HG03159 (cell line): Measurements from ENCODE around the gene ATP8A2.
"Not testable (repeated sequence)": the region's sequence is repeated elsewhere in the genome, so short reads cannot be mapped to it uniquely, and the experiment has no call there.

Source experiments
- ATAC-seq: cut with Tn5 transposase; IDR thresholded peaks from one replicate; pipeline ENCODE4 v1.9.1; 2021; ENCODE audit warnings: mild to moderate bottlenecking, moderate library complexity; ENCODE audit not compliant: unreplicated experiment

The ATP8A2 gene

DNA sequence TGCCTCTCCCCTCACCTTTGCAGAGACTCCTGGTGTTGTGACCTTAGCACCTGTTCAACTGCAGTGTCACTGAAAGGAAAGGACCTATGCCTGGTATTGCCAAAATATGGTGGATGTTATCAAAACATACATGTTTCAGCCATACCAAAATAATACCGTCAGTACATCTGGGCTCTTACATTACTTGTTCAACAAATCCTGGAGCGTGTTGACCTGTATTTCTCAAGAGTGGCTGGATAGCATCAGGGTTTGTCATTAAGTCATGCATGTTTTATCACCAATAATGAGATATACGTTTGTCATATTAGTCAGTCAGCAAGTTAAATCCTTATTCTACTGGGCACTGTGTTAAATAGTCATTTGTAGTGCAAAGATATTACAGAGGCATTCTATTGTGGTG is 389.3 kb downstream of the ATP8A2 start:
- ATAC-seq = no peak

DNA sequence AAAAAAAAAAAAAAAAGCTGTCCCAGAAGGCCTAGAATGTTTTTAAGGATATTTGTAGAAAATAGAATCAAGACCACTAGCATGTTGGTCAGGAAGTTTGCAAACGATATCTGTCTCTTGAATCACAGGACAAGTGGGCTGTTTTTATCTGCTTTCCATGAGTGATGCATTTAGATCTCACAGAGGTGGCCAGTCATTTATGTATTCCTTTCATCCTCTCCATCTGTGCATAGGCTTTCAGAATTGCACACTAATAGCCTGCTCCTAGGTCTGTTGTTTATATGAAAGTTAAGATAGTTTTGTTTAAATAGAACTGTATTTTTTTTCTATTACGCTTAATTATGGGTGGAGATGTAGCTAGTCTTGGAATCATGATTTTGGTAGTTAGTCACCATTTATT is 390.5 kb downstream of the ATP8A2 start:
- ATAC-seq = no peak

DNA sequence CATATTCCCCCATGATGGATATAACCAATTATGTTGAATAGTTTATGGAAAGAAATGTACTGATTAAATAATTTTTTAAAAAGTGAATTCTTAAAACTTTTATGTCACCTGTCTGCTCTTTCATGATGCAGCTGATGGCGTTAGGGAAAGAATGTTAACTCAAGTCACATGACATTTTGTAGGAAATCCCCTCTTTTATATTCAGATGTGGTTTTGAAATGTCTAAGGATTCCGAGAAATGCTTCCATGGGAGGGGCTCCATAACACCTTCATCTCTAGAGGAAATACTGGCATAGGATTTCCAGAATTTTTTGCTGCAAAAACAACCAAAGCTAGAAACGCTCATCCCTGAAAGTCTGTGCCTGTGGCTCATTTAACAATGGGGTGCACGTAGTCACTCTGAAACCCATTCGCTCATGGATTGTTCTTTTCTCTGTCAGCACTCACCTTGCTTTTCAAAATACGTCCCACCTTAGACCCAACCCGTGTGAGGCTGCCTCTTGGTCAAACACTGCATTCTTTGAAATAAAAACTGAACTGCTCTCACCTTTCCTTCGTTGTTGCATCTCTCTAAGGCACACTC is 391.1 kb downstream of the ATP8A2 start:
- ATAC-seq = no peak

DNA sequence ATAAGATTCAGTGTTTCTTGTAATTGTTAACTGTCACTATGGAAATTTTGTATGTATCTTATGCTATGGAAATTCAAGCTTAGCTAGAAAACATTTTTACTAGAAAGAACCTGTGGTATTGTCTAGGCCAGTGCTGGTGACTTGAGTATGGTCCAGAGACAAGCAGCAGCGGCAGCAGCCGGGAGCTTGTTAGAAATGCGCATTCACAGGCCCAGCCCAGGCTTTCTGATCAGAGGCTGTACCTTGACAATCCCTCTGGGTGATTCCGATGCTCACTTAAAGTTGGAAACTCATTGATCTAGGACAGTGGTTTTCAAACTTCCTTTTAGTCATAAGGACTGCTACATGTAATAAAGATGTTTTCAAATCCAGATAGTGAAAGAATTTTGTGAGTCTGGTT is 392.6 kb downstream of the ATP8A2 start:
- no peak for ATAC-seq

DNA sequence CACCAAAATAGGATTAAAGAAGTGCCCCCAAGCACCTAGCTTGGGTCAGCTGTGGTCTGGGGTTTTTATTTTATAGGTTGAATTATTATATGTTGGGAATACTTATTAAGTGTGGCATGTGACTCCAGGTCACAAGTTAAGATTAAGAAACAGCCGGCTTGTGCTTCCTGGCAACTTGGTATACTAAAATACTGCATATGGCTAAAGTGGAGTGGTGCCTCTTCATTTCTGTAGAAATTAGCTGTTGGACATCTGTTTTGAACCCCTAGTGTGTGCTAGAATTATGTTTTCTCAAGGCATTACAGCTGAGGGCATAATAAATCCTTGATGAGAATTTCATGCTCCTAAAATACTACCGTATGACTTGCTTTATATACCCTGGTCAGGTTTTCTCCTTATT is 393.5 kb downstream of the ATP8A2 start:
- ATAC-seq = no peak

DNA sequence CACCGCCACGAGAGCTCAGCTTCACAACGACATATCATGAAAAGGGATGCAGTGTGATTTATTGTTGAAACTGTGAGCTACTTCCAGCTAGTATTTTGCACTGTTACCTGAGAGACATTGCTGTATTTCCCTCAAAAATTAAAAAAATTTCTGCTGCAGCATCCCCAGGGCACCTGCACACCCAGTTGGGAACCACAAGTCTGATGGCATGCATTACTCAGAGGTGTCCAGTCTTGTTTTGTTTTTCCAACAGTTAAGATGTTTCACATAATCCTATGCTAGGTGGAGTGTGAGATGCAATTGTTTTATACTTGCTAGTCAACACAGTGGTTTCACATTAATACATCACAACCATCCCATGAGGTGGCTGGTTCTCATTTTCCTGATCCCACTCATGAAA is 394.8 kb downstream of the ATP8A2 start:
- no peak for ATAC-seq

DNA sequence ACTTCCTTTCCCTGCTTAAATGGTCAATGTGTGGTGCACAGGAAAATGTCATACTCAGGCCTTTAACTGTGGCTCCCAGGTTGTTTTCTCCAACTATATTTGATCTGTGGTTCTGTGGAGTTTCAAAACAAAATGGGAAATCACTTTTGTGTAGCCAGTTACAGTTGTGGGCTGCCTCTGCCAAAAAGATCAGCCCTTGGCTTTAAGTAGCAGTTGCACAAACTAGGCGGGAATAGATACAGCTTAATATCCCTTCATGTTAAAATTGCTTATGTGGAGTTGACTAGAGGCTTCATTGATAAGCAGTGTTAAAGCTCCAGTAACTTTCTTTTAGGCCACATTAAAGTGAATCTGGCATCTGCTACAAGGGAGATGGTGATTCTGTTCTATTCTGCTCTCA is 395.2 kb downstream of the ATP8A2 start:
- no peak for ATAC-seq

DNA sequence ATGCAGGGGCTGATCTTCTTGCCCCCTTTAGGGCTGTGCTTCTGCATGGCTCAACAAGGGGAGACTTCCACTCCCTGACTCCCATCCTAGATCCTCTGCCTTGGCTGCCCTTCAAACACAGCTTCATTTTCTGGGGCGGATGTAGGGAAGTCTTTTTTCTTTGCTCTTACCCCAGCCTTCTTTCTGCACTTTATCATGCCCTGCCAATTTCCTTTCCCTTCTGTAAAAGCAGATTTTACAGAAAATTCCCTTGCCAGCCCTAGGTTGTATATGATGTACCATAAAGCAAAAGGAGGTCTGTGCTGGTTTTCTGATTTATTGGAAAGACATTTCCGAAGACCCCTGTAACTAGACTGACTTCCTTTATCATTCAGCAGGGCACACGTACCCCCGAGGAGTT is 396.6 kb downstream of the ATP8A2 start:
- no peak for ATAC-seq

DNA sequence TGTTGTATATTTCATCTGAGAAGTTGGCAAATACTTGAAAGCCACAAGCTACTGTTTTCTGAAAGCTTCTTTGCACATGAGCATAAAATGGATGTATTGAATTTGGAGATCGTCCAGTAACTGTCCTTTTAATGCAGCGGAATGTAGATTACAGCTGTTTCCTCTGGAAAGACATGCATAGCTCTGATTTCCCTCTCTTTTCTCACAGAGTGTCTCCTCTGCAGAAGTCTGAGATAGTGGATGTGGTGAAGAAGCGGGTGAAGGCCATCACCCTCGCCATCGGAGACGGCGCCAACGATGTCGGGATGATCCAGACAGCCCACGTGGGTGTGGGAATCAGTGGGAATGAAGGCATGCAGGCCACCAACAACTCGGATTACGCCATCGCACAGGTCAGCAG is 397.1 kb downstream of the ATP8A2 start:
- ATAC-seq = no peak

DNA sequence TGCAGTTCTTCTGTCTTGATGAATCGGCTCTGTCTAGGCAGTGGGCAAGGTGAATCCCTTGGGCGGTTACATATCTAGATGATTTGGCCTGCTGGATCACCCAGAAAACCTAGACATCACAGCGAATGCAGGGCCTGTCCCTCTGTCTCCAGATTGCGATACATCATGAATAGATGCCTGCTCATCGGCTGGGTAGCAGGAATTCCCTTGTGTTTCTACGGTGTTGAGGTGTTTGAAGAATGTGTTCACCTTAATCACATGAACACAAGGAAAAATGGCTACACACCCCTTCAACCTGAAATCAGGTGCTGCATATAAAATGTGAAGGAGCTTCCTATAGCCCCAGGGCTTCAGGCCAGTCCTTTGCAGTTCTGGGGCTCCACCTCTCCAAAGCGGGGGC is 398.8 kb downstream of the ATP8A2 start:
- no peak for ATAC-seq

DNA sequence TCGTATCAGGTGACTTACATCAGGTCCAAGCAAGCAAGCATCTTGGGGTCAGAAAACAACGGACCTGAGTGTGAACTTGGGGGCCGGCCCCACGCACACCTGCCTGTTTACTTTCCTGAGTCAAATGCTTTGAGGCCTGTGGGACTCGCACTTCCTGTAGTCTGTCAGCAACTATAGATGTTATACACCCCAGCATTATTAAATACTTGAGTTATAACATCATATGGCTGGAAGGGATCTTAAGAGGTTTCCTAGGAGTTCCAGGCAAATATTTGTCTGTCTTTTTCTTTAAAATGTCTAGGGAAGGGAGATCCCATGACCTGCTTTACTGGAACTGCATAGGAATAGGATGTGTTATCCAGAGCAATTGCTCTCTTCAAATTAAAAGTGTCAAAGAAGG is 399.4 kb downstream of the ATP8A2 start:
- no peak for ATAC-seq

DNA sequence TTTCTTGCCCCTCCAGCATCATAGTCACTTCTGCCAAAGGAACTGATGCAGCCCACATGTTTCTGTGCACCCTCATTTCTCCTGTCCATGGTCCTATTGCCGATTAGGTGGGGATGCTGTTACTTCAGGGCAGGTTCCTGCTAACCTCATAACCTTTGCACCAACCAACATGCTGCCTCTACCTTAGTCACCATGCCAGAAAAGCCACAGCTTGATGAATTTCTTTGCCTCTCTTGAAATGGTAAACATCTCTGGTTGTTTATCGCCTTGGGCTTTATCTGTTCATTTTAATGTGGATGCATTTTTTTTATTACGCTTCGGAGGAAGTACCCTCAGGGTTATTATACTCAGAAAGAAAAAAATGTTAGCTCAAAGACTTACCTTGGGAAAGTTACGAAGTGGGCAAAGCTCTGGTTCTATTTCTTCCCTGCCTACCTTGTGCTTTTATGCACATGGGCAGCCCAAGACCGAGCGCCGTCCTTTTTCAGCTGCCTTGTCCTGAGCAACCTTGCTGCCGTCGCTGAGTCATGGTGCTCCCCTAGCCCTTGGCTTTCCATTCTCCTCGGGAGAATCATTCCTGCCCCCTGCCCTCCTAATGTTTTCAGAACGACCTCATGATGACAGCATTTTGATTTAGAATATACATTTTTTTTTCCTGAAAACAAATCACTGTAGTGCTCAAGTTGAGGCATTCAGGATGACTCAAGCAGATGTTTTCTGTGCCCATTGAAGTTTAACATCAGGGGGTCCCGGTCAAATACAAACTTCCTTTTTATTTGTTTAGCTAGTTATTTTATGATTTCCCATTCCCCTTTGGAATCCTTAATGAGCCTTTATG is 400.1 kb downstream of the ATP8A2 start:
- no peak for ATAC-seq

DNA sequence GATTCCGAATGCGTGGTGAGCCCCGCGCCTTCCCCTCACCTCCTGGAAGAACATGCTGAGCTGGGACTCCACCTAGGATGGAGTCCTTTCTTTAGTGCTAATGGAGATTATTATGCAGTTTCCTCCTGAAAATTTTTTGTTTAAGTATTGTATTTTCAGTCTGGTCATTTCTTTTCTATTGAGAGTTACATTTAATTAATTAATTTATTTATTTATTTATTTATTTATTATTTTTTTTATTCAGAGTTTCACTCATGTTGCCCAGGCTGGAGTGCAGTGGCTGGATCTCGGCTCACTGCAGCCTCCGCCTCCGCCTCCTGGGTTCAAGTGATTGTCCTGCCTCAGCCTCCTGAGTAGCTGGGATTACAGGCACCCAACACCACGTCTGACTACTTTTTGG is 400.8 kb downstream of the ATP8A2 start:
- ATAC-seq = not testable (repeated sequence)

DNA sequence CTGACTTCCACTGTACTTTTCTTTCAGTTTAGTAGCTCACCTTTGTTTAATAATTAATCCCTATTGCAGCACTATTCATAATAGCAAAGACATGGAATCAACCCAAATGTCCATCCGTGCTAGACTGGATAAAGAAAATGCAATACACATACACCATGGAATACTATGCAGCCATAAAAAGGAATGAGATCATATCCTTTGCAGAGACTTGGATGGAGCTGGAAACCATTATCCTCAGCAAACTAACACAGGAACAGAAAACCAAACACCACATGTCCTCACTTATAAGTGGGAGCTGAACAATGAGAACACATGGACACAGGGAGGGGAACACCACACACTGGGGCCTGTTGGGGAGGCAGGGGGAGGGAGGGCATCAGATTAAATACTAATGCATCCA is 402.3 kb downstream of the ATP8A2 start:
- ATAC-seq = not testable (repeated sequence)

DNA sequence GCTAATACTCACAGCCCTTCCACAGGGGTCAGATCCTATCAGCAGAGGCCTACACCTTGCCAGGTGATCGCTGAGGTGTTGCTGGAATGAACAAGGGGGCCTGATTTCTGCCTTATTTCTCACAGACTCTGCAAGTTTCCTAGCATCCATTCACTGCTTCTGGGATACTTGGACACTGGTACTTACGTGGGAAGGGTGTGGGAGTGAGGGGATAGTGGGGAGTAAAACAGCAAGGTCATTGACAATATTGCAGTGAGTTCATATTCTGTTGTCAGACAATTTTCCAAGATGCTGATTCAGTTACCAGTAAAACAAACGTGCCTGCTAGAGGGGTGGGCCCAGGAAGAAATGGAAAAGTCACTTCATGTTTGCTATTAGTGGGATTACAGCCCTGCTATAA is 403.5 kb downstream of the ATP8A2 start:
- ATAC-seq = no peak

DNA sequence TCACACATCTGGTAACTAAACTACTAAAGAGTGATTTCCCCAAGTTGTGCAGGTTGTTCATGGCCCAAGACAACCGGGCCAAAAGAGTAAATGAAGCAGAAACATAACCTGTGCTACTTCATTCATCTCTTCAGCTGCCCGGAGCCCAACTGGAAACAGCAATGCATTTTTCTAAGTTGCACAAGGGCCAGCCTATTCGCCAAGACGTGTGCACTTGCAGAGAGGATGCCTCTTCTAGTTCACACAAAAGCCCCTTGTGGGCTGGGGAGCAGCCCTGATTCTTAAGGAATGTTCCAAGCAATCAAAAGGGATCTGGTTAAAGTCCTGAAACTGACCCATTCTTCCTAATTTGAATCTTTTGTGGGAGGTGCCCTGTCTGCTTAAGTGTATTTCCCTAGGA is 404.2 kb downstream of the ATP8A2 start:
- no peak for ATAC-seq

DNA sequence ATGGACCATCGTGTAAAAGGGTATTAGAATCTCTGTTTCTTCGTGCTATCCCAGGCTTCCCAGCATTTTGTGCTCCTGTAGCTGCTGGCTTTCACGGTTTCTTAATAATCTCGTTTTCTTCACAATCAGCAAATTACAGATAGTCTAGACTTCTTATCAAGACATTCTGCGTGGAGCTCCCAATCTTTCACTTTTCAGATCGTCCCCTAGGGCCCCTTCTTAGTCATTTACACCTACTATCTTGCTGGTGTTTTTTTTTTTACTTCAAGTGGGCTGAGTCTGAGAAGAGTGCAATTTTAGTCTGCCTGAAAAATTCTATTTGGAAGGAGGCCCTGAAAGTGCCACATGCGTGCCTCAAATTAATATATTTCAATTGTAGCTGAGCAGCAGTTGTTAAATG is 404.9 kb downstream of the ATP8A2 start:
- no peak for ATAC-seq

DNA sequence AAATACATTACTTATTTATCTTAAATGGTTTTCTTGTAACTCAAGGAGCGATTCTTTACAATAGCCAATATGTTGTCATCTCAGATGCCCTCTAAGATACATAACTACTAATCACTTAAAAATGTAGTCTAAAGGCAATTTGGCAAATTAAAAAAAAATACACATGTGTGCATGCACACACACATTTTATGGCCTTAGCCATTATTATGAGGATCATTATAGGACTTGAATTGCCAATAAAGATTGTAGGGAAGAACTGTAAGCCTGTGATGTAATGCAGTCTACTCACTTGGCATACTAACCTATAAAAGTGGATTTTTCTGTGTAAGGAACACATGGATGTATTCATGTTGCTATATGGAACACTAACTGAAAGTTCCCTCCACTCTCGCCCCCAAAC is 405.7 kb downstream of the ATP8A2 start:
- no peak for ATAC-seq

DNA sequence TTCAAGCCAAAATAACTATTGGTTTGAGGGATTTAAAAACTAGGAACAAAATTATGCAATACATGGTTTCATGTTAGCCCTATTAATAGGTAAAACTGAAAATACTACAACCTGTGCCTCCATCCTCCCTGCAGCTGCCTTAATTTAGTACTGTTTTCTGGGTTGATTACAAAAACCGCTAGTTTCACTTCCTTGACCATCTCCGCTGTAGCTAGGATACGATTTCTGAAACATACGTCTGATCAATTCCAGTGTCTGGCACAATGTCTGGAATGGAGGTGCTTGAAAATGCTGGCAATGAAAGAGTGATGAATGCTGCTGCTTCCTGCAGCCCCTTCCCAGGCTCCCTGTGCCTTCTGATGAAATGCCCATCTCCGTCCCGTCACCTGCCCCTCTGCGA is 406.6 kb downstream of the ATP8A2 start:
- no peak for ATAC-seq

DNA sequence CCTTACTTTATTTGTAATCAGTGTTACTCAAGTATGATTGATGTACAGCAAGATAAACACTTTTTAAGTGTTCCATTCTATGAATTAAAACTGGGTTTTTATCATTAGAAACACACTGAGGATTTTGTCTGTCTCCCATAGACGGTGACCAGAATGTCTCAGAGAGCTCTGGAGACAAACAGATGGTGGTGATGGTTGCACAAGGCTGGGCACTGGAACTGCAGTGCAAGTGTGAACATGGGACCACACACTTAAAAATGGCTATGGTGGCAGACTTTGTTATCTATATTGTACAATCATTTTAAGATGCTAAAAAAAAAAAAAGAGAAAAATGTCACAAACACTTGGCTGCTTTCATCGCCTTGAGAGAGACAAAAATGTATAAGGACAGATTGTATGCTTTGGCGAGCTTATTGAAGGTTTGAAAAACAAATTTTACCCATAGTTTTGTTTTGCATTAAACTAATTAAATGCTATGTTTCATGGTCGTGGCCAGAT is 407.1 kb downstream of the ATP8A2 start:
- no peak for ATAC-seq

DNA sequence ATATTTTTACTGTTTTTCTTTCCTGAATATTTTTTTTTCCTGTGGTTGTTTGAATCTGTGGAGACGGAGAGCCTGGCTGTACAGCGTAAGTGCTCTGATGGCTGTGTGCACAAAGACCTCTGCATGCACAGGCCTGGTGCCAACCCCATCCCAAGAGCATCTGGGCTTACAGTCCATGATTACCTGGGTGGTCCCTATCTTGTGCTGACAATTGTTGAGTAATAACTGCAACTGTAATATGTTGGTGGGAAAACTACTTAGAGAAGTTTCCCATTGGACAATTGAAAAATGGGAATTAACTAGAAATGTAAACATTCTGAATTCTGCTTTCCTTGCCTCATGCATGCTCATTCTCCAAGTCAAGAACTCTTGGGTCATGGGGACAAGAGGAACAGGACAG is 411.3 kb downstream of the ATP8A2 start:
- ATAC-seq = no peak

DNA sequence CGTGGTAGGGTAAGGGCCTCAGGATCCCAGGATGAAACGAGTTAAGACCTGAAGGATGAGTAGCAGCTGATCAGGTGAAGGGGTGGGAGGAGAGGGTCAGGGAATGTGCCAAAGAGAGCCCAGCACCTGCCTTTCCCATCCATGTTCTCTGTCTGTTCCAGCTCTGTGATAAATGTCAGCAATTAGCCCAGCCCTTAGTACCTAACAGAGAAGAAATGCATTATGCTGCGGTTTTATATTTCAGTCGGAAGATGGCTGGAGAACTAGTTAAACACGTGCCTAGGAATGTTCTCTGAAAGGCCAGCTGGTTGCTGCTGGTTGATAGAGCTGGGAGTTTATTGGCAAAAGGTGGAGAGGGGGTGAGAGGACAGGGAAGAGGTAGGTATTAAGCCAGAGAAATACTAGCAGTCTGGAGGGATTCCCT is 411.8 kb downstream of the ATP8A2 start:
- no peak for ATAC-seq

DNA sequence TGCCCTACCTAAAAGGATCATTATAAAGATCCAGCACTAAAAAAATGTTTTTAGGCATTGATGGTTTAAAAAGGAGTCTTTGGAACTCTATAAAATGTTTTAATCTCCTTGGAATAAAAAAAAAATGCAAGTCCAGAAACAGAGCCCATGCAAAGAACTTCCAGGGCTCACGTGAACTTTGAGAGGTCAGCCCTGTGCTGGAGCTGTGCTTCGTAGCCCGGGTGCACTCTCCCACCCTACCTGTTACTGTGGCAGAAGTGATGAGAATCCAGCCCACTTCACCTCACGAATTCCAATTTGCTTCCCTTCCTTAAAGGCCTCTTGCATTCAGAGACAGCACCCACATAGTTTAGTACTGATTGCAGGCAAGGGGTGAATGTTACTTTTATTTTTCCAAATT is 412.3 kb downstream of the ATP8A2 start:
- no peak for ATAC-seq
